Fibroblast of the aortic adventitia (primary cell): ENCODE data around the gene SLC6A3. TPM values are rescaled to one million over a fixed set of nuclear protein-coding genes. Genes with fewer than 3 reads are reported as not detected.

ENCODE experiments used
- DNase-seq: peaks from one replicate; pipeline ENCODE4 v3.0.0-alpha.2; 2010; ENCODE audit warnings: low read depth
- H3K4me3 ChIP-seq: 2 replicates; pipeline ENCODE4 v1.5.1; 2011; ENCODE audit warnings: low read depth, mild to moderate bottlenecking, control low read depth, low read length, moderate library complexity
- CTCF ChIP-seq: IDR thresholded peaks from 2 replicates; pipeline ENCODE4 v1.5.1; 2011; ENCODE audit warnings: mild to moderate bottlenecking, low read length, control low read depth, inconsistent platforms; ENCODE audit not compliant: insufficient read depth
- total RNA-seq: library from RNA; depleted of rRNA; stranded (reverse); fragments of >200 nt; gene quantifications from 2 replicates; pipeline ENCODE4 v1.2.3, GENCODE V29; 2012; ENCODE audit warnings: low replicate concordance

The SLC6A3 gene
- total RNA-seq, result not detected in 2 replicates

GRCh38 chr5:1445313-1445688, at the start of gene SLC6A3:
TSS of gene SLC6A3 (minus strand) at chr5:1445440. CDS start at chr5:1443197, 2,243 bp downstream.
- TF ChIP-seq CTCF, result no peak
- H3K4me3 ChIP-seq, result no peak within 1 kb of the TSS
- no peak for DNase-seq

- no peak for DNase-seq
- no peak overlapping the region for H3K4me3 ChIP-seq
- TF ChIP-seq CTCF, result no peak
These were observed 48.7 kb upstream of the SLC6A3 start for GRCh38 chr5:1493941-1494340.

- no peak for DNase-seq
- H3K4me3 ChIP-seq, result no peak overlapping the region
- TF ChIP-seq CTCF, result no peak
These were observed 48.2 kb upstream of the SLC6A3 start for GRCh38 chr5:1493413-1493812.

GRCh38 chr5:1492757-1493156, 47.5 kb upstream of the SLC6A3 start:
- no peak for TF ChIP-seq CTCF
- DNase-seq, result no peak
- H3K4me3 ChIP-seq, result no peak overlapping the region

- no peak overlapping the region for H3K4me3 ChIP-seq
- no peak for TF ChIP-seq CTCF
- DNase-seq, result no peak
These were observed 45.1 kb upstream of the SLC6A3 start for GRCh38 chr5:1490376-1490775.

- H3K4me3 ChIP-seq, result no peak overlapping the region
- TF ChIP-seq CTCF, result no peak
- DNase-seq, result no peak
These were observed 44.5 kb upstream of the SLC6A3 start for GRCh38 chr5:1489754-1490153.

GRCh38 chr5:1488882-1489680, 43.8 kb upstream of the SLC6A3 start:
- no peak overlapping the region for H3K4me3 ChIP-seq
- no peak for TF ChIP-seq CTCF
- DNase-seq, result peak; percentile 92
